ENCODE results near the gene MTHFD2L.
A peak's percentile ranks its signal among the peaks of the same experiment; 100 is the strongest.
"Not testable (repeated sequence)": the region's sequence is repeated elsewhere in the genome, so short reads cannot be mapped to it uniquely, and the experiment has no call there.

MTHFD2L gene

DNA sequence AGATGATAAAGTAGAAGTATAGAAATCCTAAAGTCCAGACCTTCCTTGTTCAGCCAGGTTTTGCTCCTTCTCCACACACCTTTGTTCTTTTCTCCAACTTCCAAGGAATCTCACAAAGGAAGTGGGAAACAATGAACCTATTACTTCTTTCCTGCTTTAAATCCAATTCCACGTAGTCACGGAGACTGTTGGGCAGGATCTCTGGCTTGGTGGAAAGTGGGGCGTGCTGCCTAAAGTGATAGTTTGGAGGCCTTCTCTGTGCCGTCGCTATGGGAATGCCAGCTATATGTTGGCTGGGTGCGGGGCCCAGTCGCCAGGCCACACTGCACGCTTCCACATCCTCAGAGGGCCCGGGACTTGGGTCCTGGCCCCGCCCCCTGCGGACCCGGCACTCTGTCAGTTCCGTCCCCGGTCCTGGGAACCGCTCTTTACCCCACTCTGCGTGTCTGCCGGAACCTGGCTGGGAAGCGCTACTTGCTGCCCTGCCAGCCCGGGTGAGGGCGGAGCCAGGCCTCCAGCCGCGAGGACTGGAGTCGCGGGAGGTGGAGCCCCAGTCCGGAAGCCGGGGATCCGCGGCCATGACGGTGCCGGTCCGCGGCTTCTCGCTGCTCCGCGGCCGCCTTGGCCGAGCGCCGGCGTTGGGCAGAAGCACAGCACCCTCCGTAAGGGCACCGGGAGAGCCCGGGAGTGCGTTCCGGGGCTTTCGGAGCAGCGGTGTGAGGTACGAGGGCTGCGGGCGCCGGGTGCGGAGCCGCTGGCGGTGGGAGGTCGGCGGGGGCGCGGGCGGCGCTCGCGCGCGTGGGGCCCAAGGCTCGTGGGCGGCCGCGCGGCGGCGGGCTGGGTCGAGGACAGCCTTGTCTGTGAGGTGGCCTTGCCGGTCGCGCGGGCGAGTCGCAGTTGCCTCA lies at the start of gene MTHFD2L:
TSS of gene MTHFD2L (plus strand) at position 558 of the 905 bp plus-strand sequence. CDS start at position 579, 21 bp downstream.
- peak; percentile 66 to 80 for DNase-seq (ENCODE audit: low read depth in 2 of 2)

DNA sequence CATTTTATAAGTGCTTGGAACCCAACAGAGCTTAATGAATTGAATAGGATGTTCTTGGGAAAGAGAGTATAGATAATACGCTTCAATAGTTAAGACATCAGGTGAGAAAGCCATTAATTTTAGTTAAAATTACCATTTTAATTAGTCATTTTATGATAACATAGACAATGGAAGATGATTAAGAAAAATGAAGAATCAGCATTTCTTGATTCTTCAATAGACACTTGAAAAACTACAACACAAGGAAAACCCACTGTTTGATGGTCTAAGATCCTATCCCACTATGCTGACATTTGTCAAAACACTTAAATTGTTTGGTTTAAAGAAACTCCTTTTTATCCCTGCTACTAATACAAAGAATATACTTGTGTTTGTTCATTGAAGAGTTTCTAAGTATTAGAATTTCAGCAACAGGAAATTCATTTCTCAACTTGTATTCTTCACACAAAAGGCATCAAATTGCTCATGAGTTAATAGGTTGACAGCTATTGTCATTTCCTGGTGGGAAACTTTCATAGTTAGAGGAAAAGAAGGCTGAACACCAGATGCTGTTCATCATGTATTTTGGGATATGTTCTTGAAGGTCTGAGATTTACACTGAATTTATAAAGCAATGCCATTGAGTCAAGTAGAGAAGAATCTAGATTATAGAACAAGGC lies 49.3 kb upstream of the MTHFD2L start:
- DNase-seq (ENCODE audit: low read depth in 2 of 2) = no peak

DNA sequence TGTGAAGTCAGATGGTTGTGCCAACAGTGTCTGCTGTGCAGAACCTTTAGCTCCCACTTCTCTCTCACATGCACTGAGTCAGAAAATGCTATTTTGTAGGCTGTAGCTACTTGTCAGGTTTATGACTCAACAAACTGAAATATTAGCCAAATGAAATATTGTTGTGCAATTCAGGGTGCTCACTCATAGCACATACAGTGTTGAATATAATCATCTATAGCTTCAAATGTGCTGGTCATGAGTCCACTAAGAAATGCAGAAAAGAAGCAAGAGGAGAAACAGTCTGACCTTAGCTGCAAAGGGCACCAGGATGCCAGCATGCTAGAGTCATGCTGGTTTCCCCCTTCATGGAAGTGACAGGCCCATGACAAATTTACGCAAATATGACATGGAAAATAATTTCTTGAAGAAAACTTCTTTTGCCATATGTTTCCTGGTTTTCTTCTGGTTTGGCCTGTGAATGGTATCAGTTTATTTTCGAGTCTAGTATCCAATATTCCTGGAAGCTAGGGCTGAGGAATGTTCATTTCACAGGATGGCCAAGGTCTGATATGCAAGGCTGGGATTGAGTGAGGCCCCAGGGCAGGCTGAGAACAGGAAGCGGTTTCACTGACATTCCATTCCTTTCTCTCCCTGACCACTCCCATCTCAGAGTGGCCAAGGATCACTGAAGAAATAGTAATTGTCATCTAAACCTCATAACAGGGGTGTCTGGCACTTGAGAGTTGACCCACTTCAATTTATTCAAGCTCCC lies 48.6 kb upstream of the MTHFD2L start:
- no peak for DNase-seq (ENCODE audit: low read depth in 2 of 2)

DNA sequence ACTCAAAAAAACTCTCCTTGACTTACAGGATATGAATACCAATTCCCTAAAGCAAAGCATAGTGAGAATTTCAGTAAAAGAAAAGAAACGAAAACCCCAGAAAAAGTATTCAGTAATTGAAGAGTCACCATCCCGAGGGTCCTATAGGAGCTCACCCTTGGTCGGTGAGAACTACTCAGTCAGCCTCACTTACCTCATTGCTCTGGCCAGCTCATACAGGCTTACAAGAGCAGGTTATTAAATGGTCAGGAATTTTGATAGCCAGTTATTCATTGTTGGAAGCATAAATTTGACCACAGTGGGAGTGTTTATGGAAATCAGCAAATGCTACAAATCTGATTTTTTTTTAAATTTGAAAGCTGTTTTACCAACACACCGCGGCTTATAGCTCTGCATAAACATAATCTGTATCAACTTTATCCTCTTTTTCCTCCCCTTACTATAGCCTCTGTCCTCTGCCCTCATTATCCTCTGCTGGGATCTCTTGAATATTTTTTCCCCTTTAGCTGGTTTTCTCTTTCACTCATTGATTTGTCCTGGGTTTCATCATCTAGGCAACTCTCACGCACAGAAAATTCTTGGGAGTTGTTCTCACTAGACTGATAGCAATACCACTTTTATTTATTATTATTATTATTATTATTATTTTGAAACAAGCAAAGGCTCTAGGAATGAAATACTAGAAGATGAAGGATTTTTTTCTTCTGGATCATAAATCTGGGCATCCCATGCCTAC lies 47.9 kb upstream of the MTHFD2L start:
- no peak for DNase-seq (ENCODE audit: low read depth in 2 of 2)

DNA sequence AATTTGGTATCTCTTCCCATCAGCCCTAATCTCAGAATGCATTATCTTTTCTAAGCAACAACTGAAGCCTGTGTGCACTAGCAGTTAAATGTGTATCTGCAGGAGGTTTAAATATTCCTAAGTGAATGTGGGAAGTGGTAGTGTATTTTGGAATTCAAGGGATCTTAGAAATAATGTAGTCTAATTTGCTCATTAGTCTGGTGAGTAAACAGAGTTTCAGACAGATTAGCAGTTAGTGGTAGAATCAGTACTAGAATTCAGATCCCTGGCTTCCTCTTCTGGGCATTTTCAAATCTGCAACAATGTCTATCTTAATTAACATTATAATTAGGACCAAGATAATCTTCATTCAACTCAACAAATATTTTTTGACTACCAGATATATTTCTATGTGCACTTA lies 47.2 kb upstream of the MTHFD2L start:
- DNase-seq (ENCODE audit: low read depth in 2 of 2) = no peak

DNA sequence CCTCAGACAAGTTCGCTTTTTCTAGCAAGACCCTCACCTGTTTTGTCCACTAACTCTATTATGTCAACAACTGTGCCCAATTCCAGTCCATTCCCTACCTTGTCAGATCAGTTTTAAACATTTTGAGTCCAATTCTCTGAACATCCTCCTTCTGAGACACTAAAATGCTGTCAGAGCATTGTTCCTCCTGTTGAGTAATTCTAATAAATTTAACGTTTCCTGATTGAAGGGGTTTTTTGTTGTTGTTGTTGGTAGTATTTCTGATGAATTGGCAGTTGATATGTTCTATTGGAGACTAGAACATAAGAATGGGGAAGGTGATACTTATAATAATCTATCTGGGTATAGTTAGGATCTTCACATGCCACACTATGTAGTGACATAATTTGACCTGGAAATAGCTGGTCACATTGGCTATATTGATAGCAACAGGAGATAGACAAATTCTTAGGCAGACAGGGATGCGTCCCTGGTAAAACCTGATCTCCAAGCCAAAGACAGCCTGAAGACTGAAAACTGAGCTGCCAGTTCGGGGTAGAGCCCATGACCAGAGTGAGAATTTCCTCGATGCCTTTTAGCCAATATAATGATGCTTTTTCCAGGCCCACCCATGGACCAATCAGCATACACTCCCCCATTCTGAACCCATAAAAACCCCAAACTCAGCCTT lies 46.5 kb upstream of the MTHFD2L start:
- DNase-seq (ENCODE audit: low read depth in 2 of 2) = no peak

DNA sequence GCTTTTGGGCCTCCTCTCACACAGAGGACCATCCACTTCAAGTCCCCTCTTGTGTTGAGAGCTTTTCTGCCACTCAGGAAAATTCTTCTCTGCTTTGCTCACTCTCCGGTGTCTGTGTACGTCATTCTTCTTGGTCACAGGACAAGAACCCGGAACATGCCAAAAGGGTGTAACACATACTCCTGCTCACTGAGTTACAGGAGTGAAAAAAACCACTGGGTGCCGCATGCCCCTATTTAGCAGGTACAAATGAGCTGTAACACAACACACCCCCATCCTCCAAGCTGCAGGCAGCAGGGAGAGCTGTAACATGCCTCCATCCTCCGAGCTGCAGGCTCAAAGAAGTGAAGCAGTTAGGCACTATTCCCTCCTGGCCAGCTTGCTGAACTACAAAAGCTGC lies 45.9 kb upstream of the MTHFD2L start:
- no peak for DNase-seq (ENCODE audit: low read depth in 2 of 2)

DNA sequence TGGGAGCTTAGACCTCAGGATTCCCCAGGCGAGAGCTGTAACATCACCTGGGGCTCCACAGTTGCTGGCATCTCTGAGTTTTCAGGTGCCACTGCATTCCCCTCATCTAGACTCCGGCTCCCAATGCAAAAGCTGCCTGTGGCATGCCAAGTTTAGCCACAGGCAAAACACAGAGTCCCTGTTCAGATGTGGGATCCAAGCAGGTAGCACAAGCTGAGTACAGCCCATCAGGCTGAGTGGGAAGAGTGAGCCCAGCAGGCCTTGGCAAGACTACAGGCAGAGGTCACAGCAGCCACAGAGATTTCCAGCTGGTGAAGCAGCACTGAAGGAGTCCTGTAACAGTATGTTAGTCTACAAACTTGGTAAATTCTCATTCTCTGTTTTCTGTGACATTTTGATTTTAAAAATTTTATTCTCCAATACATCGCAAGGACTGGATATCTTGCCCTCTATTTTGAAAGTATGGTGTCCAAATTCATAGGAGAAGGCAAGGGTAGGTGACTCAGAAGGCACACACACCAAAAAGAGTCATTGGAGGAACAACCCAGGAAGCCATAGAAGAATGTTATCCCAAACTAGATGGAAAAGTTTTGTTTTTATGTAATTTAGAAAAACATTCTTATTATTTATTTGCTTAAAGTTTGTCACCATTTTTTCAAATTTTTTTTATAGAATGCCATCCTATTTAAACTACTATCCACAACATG lies 45.4 kb upstream of the MTHFD2L start:
- no peak for DNase-seq (ENCODE audit: low read depth in 2 of 2)

DNA sequence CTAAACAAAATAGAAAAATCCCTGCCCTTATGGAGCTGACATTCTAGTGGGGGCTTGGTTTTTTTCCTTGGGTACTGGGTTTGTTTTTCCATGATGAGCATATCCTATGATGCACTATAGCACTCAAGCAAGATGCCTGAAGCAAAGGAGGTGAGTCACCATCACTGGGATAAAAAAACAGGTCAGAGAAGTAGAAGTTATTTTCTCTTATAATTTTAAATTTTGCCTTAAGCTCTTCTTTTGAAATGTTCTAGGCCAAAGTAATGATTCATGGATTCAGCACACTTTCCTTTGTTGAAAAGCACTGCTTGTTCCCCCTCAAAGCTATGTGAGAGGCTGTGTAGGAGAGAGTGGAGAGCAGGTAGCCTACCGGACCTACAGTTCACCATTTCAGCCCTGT lies 43.7 kb upstream of the MTHFD2L start:
- DNase-seq (ENCODE audit: low read depth in 2 of 2) = no peak

DNA sequence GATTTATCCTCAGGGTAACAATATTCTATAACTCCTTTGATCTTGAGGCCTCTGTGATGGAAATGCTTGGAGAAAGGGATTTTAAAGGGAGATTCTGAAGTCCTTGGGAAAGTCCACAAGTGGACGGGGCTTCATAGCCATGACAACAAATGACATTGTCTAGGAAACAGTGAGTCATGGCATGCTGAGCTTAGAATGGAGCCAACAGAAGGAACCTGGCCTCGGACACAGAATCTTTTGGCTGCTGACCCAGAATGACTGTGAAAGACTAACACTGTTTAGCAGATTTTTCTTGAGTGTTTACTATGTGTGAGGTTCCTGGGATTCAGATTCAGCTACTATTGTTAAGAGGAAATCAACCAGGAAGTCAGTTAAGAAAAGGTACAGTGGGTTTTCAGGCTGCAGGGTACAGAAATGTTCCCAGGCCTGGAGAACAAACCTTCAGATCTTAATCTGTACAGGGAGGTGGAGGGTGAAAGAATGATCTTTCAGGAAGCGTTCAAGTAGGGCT lies 40.8 kb upstream of the MTHFD2L start:
- no peak for DNase-seq (ENCODE audit: low read depth in 2 of 2)

DNA sequence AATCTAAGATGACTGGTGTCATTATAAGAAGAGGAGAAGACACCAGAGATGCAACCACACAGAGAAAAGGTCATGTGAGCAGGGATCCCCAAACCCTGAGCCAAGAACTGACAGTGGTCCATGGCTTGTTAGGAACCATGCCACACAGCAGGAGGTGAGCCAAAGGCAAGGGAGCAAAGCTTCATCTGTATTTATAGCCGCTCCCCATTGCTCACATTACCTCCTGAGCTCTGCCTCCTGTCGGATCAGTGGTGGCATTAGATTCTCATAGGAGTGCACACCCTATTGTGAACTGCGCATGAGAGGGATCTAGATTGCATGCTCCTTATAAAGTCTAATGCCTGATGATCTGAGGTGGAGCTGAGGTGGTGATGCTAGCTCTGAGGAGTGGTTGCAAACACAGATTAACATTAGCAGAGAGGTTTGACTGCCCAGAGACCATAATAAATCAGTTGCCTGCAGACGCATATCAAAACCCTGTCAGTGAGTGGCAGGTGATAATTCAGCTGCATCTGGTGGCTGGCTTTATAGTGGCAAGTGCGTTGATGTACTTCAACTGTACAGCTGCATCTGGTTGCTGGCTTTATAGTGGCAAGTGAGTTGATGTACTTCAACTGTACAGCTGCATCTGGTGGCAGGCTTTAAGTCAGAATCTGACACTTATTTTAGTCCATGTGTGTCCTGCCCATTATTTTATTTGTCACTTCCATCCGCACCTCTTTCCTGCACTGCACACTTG lies 39.1 kb upstream of the MTHFD2L start:
- DNase-seq (ENCODE audit: low read depth in 2 of 2) = no peak

DNA sequence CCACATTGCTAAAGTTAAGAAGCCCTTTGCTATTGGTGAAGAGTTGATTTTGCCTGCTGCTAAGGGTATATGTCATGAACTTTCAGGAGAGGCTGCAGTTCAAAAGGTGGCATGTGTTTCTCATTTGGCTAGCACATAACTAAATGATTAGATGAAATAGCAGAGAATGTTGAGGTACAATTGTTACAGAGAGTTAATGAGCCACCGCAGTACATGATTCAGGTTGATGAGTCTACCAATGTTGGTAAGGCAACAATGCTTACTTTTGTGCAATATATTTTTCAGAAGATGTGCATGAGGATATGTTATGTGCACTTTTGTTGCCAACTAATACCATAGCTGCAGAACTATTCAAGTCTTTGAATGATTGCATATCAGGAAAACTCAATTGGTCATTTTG lies 37.8 kb upstream of the MTHFD2L start:
- no peak for DNase-seq (ENCODE audit: low read depth in 2 of 2)

DNA sequence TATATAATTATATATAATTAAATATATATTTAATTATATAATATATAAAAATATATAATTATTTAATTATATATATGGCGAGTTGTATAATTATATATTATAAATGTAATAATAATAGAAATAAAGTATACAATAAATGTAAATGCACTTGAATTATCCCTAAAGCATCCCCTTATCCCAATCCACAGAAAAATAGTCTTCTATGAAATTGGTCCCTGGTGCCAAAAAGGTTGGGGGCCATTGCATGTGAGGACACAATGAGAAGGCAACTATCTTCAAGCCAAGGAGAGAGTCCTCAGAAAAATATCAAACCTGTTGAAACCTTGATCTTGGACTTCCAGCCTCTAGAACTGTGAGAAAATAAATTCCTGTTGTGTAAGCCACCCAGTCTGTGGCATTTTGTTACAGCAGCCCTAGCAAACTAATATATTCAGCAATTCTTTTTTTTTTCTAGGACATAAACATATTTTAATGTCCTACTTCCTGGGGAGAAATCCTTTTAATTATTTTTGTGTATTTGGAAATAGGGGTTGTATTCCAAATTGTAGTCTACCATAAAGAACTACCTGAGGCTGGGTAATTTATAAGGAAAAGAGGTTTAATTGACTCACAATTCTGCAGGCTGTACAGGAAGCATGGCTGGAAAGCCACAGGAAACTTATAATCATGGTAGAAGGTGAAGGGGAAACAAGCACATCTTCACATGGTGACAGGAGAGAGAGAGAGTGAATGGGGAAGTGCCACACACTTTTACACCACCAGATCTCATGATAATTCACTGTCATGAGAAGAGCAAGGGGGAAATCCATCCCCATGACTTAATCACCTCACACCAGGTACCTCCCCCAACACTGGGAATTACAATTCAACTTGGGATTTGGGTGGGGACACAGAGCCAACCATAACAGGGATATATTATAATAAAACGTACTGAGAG lies 36.0 kb upstream of the MTHFD2L start:
- no peak for DNase-seq (ENCODE audit: low read depth in 2 of 2)

DNA sequence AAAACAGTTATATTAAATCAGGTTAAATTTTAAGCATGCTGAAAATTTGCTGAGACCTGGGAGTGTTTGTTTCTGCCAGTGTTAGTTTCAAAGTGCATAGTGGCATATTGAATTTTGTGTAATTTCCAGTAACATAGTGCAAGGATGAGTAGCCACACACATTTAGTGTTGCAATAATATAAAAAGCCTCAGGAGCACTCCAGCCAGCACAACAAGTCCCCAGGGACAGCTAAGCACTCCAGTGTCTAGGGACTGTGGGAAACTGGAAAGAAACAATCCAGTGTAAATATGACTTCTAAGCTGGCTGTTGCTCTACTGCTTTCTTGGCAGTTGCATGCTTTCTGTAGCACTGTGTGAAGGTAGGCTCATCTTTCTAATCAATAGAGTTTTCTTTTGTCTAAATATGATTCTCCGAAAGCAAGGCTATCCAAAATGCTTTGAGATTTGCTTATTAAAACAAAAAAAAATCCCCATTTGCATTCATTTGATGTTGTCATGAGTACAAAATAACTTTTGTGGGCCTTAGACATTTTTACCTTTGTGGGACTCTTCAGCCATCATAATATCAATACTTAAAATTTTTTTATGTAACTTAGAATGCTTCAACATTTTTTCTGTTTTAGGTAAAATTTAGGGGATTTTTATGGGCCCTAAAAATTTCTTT lies 34.7 kb upstream of the MTHFD2L start:
- no peak for DNase-seq (ENCODE audit: low read depth in 2 of 2)

DNA sequence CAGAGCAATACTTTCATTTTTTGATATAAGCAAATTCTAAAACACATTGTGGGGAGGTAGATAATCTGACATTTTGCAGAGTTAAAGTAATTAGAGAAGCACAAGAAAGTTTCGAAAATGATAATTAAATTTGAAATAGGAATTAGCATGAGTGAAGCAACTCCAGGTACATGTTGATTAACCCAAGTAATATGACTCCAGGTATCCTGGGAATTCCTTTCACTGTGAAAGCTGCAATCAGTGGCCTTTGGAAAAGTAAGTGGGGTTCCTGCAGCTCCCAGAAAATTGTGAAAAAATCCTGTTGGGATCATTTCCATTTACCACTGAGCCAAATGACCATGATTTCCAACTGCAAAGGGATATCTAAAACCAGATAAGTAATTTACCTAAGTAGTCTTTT lies 32.9 kb upstream of the MTHFD2L start:
- no peak for DNase-seq (ENCODE audit: low read depth in 2 of 2)

DNA sequence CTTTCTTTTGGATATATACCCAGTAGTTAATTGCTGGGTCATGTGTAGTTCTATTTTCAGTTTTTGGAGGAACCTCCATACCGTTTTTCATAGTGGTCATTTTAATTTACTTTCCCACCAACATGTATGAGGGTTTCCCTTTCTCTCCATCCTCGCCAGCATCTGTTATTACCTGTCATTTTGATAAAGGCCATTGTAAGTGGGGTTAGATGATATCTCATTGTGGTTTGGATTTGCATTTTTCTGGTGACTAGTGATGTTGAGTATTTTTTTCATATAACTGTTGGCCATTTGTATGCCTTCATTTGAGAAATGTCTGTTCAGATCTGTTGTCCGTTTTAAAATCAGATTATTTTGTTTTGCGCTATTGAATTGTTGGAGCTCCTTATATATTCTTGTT lies 30.2 kb upstream of the MTHFD2L start:
- DNase-seq (ENCODE audit: low read depth in 2 of 2) = no peak

DNA sequence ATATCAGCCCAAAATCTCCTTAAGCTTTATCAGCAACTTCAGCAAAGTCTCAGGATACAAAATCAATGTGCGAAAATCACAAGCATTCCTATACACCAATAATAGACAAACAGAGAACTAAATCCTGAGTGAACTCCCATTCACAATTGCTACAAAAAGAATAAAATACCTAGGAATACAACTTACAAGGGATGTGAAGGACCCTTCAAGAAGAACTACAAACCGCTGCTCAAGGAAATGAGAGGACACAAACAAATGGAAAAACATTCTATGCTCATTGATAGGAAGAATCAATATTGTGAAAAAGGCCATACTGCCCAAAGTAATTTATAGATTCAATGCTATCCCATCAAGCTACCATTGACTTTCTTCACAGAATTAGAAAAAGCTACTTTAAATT lies 27.1 kb upstream of the MTHFD2L start:
- DNase-seq (ENCODE audit: low read depth in 2 of 2) = not testable (repeated sequence)

DNA sequence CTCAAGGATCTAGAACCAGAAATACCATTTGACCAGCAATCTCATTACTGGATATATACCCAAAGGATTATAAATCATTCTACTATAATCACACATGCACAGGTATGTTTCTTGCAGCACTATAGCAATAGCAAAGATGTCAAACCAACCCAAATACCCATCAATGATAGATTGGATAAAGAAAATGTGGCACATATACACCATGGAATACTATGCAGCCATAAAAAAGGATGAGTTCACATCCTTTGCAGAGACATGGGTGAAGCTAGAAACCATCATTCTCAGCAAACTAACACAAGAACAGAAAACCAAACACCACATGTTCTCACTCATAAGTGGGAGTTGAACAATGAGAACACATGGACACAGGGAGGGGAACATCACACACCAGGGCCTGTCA lies 25.7 kb upstream of the MTHFD2L start:
- not testable (repeated sequence) for DNase-seq (ENCODE audit: low read depth in 2 of 2)
